GM12892 (cell line): ENCODE results near the gene NRAS.

Experiments
- DNase-seq: peaks from one replicate; pipeline ENCODE4 v3.0.0; 2011; ENCODE audit not compliant: insufficient read length
- FAIRE-seq: peaks from 2 replicates; lab custom pipeline; 2011; peaks lifted over from hg19 to GRCh38; lab: Jason Lieb, UNC
- POLR2A ChIP-seq: IDR thresholded peaks from 2 replicates; pipeline ENCODE4 v1.6.1; 2011; ENCODE audit warnings: low read depth, low read length, control low read depth
- POLR2AphosphoS5 ChIP-seq: IDR thresholded peaks from 2 replicates; pipeline ENCODE4 v1.6.1; 2011; ENCODE audit warnings: low read depth, low read length, control low read depth
- TAF1 ChIP-seq: IDR thresholded peaks from 2 replicates; pipeline ENCODE4 v1.6.1; 2011; ENCODE audit warnings: low read depth, mild to moderate bottlenecking, control low read depth, low read length, borderline replicate concordance

NRAS gene

GRCh38 chr1:114746450-114747121, 30.0 kb upstream of the NRAS start:
- no peak for DNase-seq
- no peak for FAIRE-seq
- TF ChIP-seq POLR2AphosphoS5 (no peak), TAF1 (no peak), POLR2A (no peak)

GRCh38 chr1:114745291-114745690, 28.7 kb upstream of the NRAS start:
- no peak for FAIRE-seq
- TF ChIP-seq TAF1 = no peak
- no peak for TF ChIP-seq POLR2A
- DNase-seq = no peak

GRCh38 chr1:114741963-114742746, 25.6 kb upstream of the NRAS start:
- DNase-seq (no peak), FAIRE-seq (no peak)
- no peak for TF ChIP-seq POLR2AphosphoS5
- no peak for TF ChIP-seq POLR2A
- no peak for TF ChIP-seq TAF1

- DNase-seq = no peak
- no peak for TF ChIP-seq TAF1
- FAIRE-seq = no peak
Measured at GRCh38 chr1:114740331-114740730, 23.8 kb upstream of the NRAS start.

GRCh38 chr1:114737314-114737849, 20.8 kb upstream of the NRAS start:
- TF ChIP-seq POLR2A = no peak
- no peak for TF ChIP-seq TAF1
- no peak for TF ChIP-seq POLR2AphosphoS5
- FAIRE-seq = no peak

GRCh38 chr1:114735479-114735878, 18.9 kb upstream of the NRAS start:
- no peak for FAIRE-seq
- no peak for TF ChIP-seq POLR2A
- no peak for TF ChIP-seq TAF1
- TF ChIP-seq POLR2AphosphoS5 = no peak
- DNase-seq = no peak

More at GRCh38 chr1:114737314-114737849, 20.8 kb upstream of the NRAS start:
- DNase-seq = no peak

GRCh38 chr1:114729782-114730181, 13.2 kb upstream of the NRAS start:
- FAIRE-seq (no peak), DNase-seq (no peak)
- no peak for TF ChIP-seq TAF1
- no peak for TF ChIP-seq POLR2A
- no peak for TF ChIP-seq POLR2AphosphoS5

GRCh38 chr1:114728553-114728952, 12.0 kb upstream of the NRAS start:
- no peak for DNase-seq
- TF ChIP-seq TAF1 (no peak), POLR2AphosphoS5 (no peak), POLR2A (no peak)
- no peak for FAIRE-seq

- DNase-seq = no peak
- no peak for FAIRE-seq
- no peak for TF ChIP-seq POLR2A
- no peak for TF ChIP-seq POLR2AphosphoS5
- no peak for TF ChIP-seq TAF1
Measured at GRCh38 chr1:114725230-114725629, 8.7 kb upstream of the NRAS start.

GRCh38 chr1:114723915-114724314, 7.3 kb upstream of the NRAS start:
- no peak for FAIRE-seq
- no peak for TF ChIP-seq POLR2A
- no peak for TF ChIP-seq TAF1
- no peak for TF ChIP-seq POLR2AphosphoS5
- DNase-seq = no peak

GRCh38 chr1:114723457-114723856, 6.9 kb upstream of the NRAS start:
- FAIRE-seq (no peak), DNase-seq (no peak)
- TF ChIP-seq TAF1 = no peak

- DNase-seq (no peak), FAIRE-seq (no peak)
- TF ChIP-seq POLR2A = no peak
- TF ChIP-seq POLR2AphosphoS5 = no peak
- TF ChIP-seq TAF1 = no peak
Measured at GRCh38 chr1:114720492-114720891, 3.9 kb upstream of the NRAS start.
